GM12878 (cell line): ENCODE results near the gene DDX54. TPM values are rescaled to one million over a fixed set of nuclear protein-coding genes. Genes with fewer than 3 reads are reported as not detected.

Experiments
- ATAC-seq: fragments of 200-7000 bp; cut with Tn5 transposase; 3 replicates; pipeline ENCODE4 v1.9.1; 2020; ENCODE audit warnings: mild to moderate bottlenecking, moderate library complexity
- BruUV-seq: library from RNA; stranded (reverse); fragments of 400-500 nt; replicated peaks from 2 replicates; lab custom pipeline; 2021; lab: Mats Ljungman, UMichigan
- CTCF ChIA-PET: fragments of 300-600 bp; sonication (Branson Sonifier 250); formaldehyde crosslinking; extraction: SDS; loops from one replicate; lab custom pipeline; 2021; ENCODE audit warnings: inconsistent platforms; lab: Yijun Ruan, JAX
- POLR2A ChIA-PET: fragments of 350-600 bp; formaldehyde crosslinking; extraction: SDS; loops from one replicate; lab custom pipeline; 2021; ENCODE audit warnings: inconsistent platforms; lab: Charles Lee
- RAD21 ChIA-PET: fragments of 300-600 bp; sonication (Branson Sonifier 250); formaldehyde crosslinking; loops from one replicate; lab custom pipeline; 2023; ENCODE audit warnings: antibody characterized with exemption; ENCODE audit not compliant: unreplicated experiment; lab: Charles Lee
- SMC1A ChIA-PET: fragments of 300-600 bp; sonication (Branson Sonifier 250); formaldehyde crosslinking; loops from one replicate; lab custom pipeline; 2023; ENCODE audit not compliant: unreplicated experiment, uncharacterized antibody; lab: Charles Lee
- DNase-seq: peaks from one replicate; pipeline ENCODE4 v3.0.0-alpha.2; 2011; ENCODE audit warnings: low read depth, low spot score
- FAIRE-seq: peaks from 3 replicates; lab custom pipeline; 2011; peaks lifted over from hg19 to GRCh38; lab: Jason Lieb, UNC
- H2AFZ ChIP-seq: 2 replicates; pipeline ENCODE4 v1.6.0; 2011; ENCODE audit warnings: low read depth, low read length, control low read depth; ENCODE audit not compliant: control insufficient read depth
- H3K27ac ChIP-seq: 2 replicates; pipeline ENCODE4 v1.5.1; 2011; ENCODE audit warnings: control low read depth; ENCODE audit not compliant: control insufficient read depth, insufficient read depth
- H3K27me3 ChIP-seq, 2 experiments: replicated peaks in 1 of 2; 2 replicates each; pipeline versions ENCODE4 v1.6.0 to v1.6.1; 2011; ENCODE audit warnings: low read length in 1 of 2; ENCODE audit not compliant: control insufficient read depth in 2 of 2, insufficient read depth in 2 of 2
- H3K36me3 ChIP-seq, 2 experiments: 2 replicates each; pipeline ENCODE4 v1.5.1; 2011; ENCODE audit warnings: low read length in 1 of 2; ENCODE audit not compliant: control insufficient read depth in 2 of 2, insufficient read depth in 2 of 2
- H3K4me1 ChIP-seq: 2 replicates; pipeline ENCODE4 v1.6.1; 2011; ENCODE audit warnings: mild to moderate bottlenecking, low read length, moderate library complexity, mixed read lengths; ENCODE audit not compliant: control insufficient read depth, insufficient read depth
- H3K4me2 ChIP-seq: 2 replicates; pipeline ENCODE4 v1.6.0; 2011; ENCODE audit warnings: control low read depth; ENCODE audit not compliant: control insufficient read depth, insufficient read depth
- H3K4me3 ChIP-seq: fragments of 200-600 bp; sonication (generic); 2 replicates; pipeline ENCODE4 v1.5.1; 2016
- H3K79me2 ChIP-seq: 2 replicates; pipeline ENCODE4 v1.6.0; 2011; ENCODE audit warnings: low read length; ENCODE audit not compliant: control insufficient read depth, insufficient read depth
- H3K9ac ChIP-seq: 2 replicates; pipeline ENCODE4 v1.8.0; 2011; ENCODE audit warnings: low read length, control low read depth, mixed read lengths; ENCODE audit not compliant: control insufficient read depth, insufficient read depth
- H3K9me3 ChIP-seq: replicated peaks from 3 replicates; pipeline ENCODE4 v1.5.1; 2011; ENCODE audit warnings: mild to moderate bottlenecking, low read length; ENCODE audit not compliant: control insufficient read depth, insufficient read depth
- H4K20me1 ChIP-seq: 2 replicates; pipeline ENCODE4 v1.6.0; 2011; ENCODE audit not compliant: control insufficient read depth, insufficient read depth
- BACH1 ChIP-seq: fragments of 450-650 bp; IDR thresholded peaks from 2 replicates; pipeline ENCODE4 v1.6.1; 2017; ENCODE audit warnings: mild to moderate bottlenecking, borderline replicate concordance
- FOXK2 ChIP-seq: fragments of 450-650 bp; IDR thresholded peaks from 2 replicates; pipeline ENCODE4 v1.6.1; 2017; ENCODE audit warnings: mild to moderate bottlenecking, moderate library complexity
- IKZF2 ChIP-seq, 2 experiments: fragments of 450-650 bp; IDR thresholded peaks; 2 replicates each; pipeline ENCODE4 v1.6.1; 2017; ENCODE audit warnings: mild to moderate bottlenecking in 2 of 2, moderate library complexity in 2 of 2
- JUNB ChIP-seq: IDR thresholded peaks from 2 replicates; pipeline ENCODE4 v1.6.1; 2016; ENCODE audit warnings: antibody characterized with exemption, mild to moderate bottlenecking
- NBN ChIP-seq: fragments of 450-650 bp; IDR thresholded peaks from 2 replicates; pipeline ENCODE4 v1.6.1; 2016
- RB1 ChIP-seq: fragments of 450-650 bp; formaldehyde crosslinking; IDR thresholded peaks from 2 replicates; pipeline ENCODE4 v1.6.1; 2017; ENCODE audit warnings: mild to moderate bottlenecking, borderline replicate concordance
- SIX5 ChIP-seq: IDR thresholded peaks from 2 replicates; pipeline ENCODE4 v1.6.1; 2011; ENCODE audit warnings: mild to moderate bottlenecking, low read depth, low read length, moderate library complexity; ENCODE audit not compliant: severe bottlenecking
- SMARCA5 ChIP-seq: fragments of 450-650 bp; IDR thresholded peaks from 2 replicates; pipeline ENCODE4 v1.6.1; 2017; ENCODE audit warnings: mild to moderate bottlenecking
- SP1 ChIP-seq: IDR thresholded peaks from one replicate; pipeline ENCODE4 v1.6.1; 2011; ENCODE audit warnings: low read depth, low read length
- SREBF1 ChIP-seq: IDR thresholded peaks from 2 replicates; pipeline ENCODE4 v1.6.1; 2012; ENCODE audit warnings: mild to moderate bottlenecking, low read length
- ZBTB40 ChIP-seq: fragments of 450-650 bp; IDR thresholded peaks from 2 replicates; pipeline ENCODE4 v1.6.1; 2016; ENCODE audit warnings: mild to moderate bottlenecking, moderate library complexity, borderline replicate concordance
- ZNF217 ChIP-seq: fragments of 450-650 bp; IDR thresholded peaks from 2 replicates; pipeline ENCODE4 v1.6.1; 2017; ENCODE audit warnings: antibody characterized with exemption, mild to moderate bottlenecking
- ZNF687 ChIP-seq: fragments of 450-650 bp; IDR thresholded peaks from 2 replicates; pipeline ENCODE4 v1.6.1; 2017; ENCODE audit warnings: mild to moderate bottlenecking, moderate library complexity
- ZSCAN29 ChIP-seq: fragments of 450-650 bp; IDR thresholded peaks from 2 replicates; pipeline ENCODE4 v1.6.1; 2017; ENCODE audit warnings: mild to moderate bottlenecking, moderate library complexity
- WGBS: methylation state at CpG from one replicate; pipeline ENCODE4 v1.1.6; 2016; ENCODE audit warnings: low lambda C conversion rate; ENCODE audit not compliant: insufficient replicate concordance, insufficient coverage; ENCODE audit errors: missing lambda C conversion rate; 5-methylcytosine and 5-hydroxymethylcytosine counted together
- in situ Hi-C: fragments of 300-500 bp; cut with MboI; formaldehyde crosslinking; loops from 9 replicates; pipeline ENCODE4 v1.14.3; 2018; ENCODE audit warnings: mixed read lengths
- intact Hi-C: fragments of 100-400 bp; cut with micrococcal nuclease; formaldehyde crosslinking; loops from one replicate; pipeline ENCODE4 v1.14.2; 2022; ENCODE audit not compliant: unreplicated experiment
- polyA plus RNA-seq, 11 experiments: library from polyadenylated mRNA; depleted of rRNA in 4 of 11; unstranded in 6 of 11; stranded (reverse) in 5 of 11; fragments of >200 nt; fragmentation: Nextera tagmentation in 4 of 11; fragmentation: Illumina TruSeq in 1 of 11; extraction: Ambion mirVana in 4 of 11; extraction: Trizol in 1 of 11; gene quantifications; 1 replicate in 1 of 11; 2 replicates in 10 of 11; pipeline versions ENCODE4 v1.2.1 to v1.2.3, GENCODE V29; 2011 to 2016; ENCODE audit warnings: inconsistent platforms in 2 of 11, missing spikeins in 2 of 11, low read depth in 1 of 11
- total RNA-seq, 4 experiments: library from RNA; depleted of rRNA in 3 of 4; stranded (reverse); fragments of >200 nt in 3 of 4; fragmentation: Illumina TruSeq in 1 of 4; extraction: Trizol in 1 of 4; gene quantifications; 2 replicates each; pipeline versions ENCODE4 v1.2.1 to v1.2.3, GENCODE V29; 2013 to 2021

Gene DDX54
- total and polyA plus RNA-seq, 10 of the 15 experiments (the other 5 are each of a cell fraction or from before 2014, with no cell fraction given) = 1.9 to 115 (median 56.3) TPM

GRCh38 chr12:113131556-113131955 is 53.7 kb downstream of the DDX54 start (continued):
- TF ChIP-seq ZBTB40 = no peak
- no peak for TF ChIP-seq JUNB
- TF ChIP-seq SMARCA5 = no peak
- TF ChIP-seq SP1 = no peak
- no peak for TF ChIP-seq NBN
- no peak for TF ChIP-seq BACH1
- no peak for TF ChIP-seq SREBF1
- no peak for TF ChIP-seq RB1
- no peak for TF ChIP-seq ZNF217

GRCh38 chr12:113130457-113131135 is 54.7 kb downstream of the DDX54 start:
- Histone ChIP-seq H3K4me2 (no peak overlapping the region), H2AFZ (no peak overlapping the region), H3K79me2 (no peaks in the 10 kb centered on the region), H3K36me3 (no peaks in the 10 kb centered on the region), H3K9ac (no peak overlapping the region), H4K20me1 (no peaks in the 10 kb centered on the region), H3K27me3 (no peaks in the 10 kb centered on the region; a peak in 2 of 4 replicates), H3K27ac (no peak overlapping the region), H3K9me3 (no peaks in the 10 kb centered on the region), H3K4me1 (peaks cover 3% of the 10 kb centered on the region; the same call in 1 of the 2 replicates), H3K4me3 (no peak overlapping the region)
- FAIRE-seq = no peak
- WGBS = 3% methylated on average over 18 of the region's 18 CpGs
- ChIA-PET SMC1A (interaction anchor here (1.1 to 1.2 kb wide), 2 partner anchors 26 to 43 kb away, joined by 4 read pairs; no protein-coding TSS in a partner anchor), RAD21 (interaction anchor here (0.9 to 2.1 kb wide), 3 partner anchors 23 to 82 kb away, joined by 3 to 7 read pairs (median 3); no protein-coding TSS in a partner anchor), POLR2A (no interaction called here), CTCF (interaction anchor here (0.9 to 3.5 kb wide), 10 partner anchors 23 to 230 kb away, joined by 3 to 14 read pairs (median 3); no protein-coding TSS in a partner anchor)
- intact Hi-C loops = no loop called here
- in situ Hi-C loops = no loop called here
- BruUV-seq = no TSS peak
- no peak for DNase-seq
- ATAC-seq = peak; percentile 75
- TF ChIP-seq ZSCAN29 (no peak), SIX5 (no peak), IKZF2 (IDR thresholded peaks at IDR 0.05) (no peak), ZNF687 (0 out of 2 replicates have a peak, but pooled peaks have one; percentile 0), FOXK2 (no peak)
